A549 treated with CORT108297 at 1 μM for 4 hours (cell line): ENCODE data around the gene WBP4. TPM values are rescaled to one million over a fixed set of nuclear protein-coding genes. Genes with fewer than 3 reads are reported as not detected.

ENCODE experiments used
- total RNA-seq: library from RNA; stranded (reverse); fragments of 200-300 nt; extraction: Qiagen RNA extraction; gene quantifications from 5 replicates; pipeline ENCODE4 v1.2.3, GENCODE V29; 2022

The WBP4 gene, protein sequence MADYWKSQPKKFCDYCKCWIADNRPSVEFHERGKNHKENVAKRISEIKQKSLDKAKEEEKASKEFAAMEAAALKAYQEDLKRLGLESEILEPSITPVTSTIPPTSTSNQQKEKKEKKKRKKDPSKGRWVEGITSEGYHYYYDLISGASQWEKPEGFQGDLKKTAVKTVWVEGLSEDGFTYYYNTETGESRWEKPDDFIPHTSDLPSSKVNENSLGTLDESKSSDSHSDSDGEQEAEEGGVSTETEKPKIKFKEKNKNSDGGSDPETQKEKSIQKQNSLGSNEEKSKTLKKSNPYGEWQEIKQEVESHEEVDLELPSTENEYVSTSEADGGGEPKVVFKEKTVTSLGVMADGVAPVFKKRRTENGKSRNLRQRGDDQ
- total RNA-seq = 6.9 to 9.6 TPM (median 7.3 TPM) in 5 replicates

GRCh38 chr13:41061075-41061913 is at the start of gene WBP4:
WBP4 (plus strand) TSS chr13:41061509; CDS start chr13:41061674, 165 bp downstream.

GRCh38 chr13:41019011-41019487 is 42.3 kb upstream of the WBP4 start, which contains the start of gene ELF1:
ELF1 (minus strand) TSS chr13:41019316; CDS start chr13:40982054, 37,262 bp downstream.

GRCh38 chr13:41132512-41133152 is 71.3 kb downstream of the WBP4 start, which contains the start of gene KBTBD6:
KBTBD6 (minus strand) TSS chr13:41132802; CDS start chr13:41132511, 291 bp downstream.

Other genes starting within 250 kb of the WBP4 start
- 22.5 to 30.4 TPM (median 26.8 TPM) in 5 replicates for gene ELF1, start 42.2 kb upstream of the WBP4 start, total RNA-seq
- 4.6 to 5.9 TPM (median 5.3 TPM) in 5 replicates for gene KBTBD6, start 71.3 kb downstream of the WBP4 start, total RNA-seq
- gene KBTBD7, start 133.1 kb downstream of the WBP4 start, total RNA-seq = 2.1 to 2.7 TPM (median 2.5 TPM) in 5 replicates
- 5.3 to 6.0 TPM (median 5.9 TPM) in 5 replicates for gene MTRF1, start 202.1 kb downstream of the WBP4 start, total RNA-seq
- gene NAA16, start 249.8 kb downstream of the WBP4 start, total RNA-seq = 7.5 to 9.1 TPM (median 8.1 TPM) in 5 replicates